G401 (cell line): ENCODE results near the gene GPR63. TPM values are rescaled to one million over a fixed set of nuclear protein-coding genes. Genes with fewer than 3 reads are reported as not detected.

Experiments
- DNase-seq: peaks from one replicate; pipeline ENCODE4 v3.0.0-alpha.2; 2015; ENCODE audit warnings: low spot score
- in situ Hi-C: cut with HindIII; loops from 2 replicates; pipeline ENCODE4 v1.10.0; 2016; ENCODE audit warnings: low sequenced_read_pairs, mixed read lengths
- total RNA-seq: library from RNA; depleted of rRNA; stranded (reverse); fragments of >200 nt; shearing (Covaris generic); gene quantifications from 2 replicates; pipeline ENCODE4 v1.2.3, GENCODE V29; 2014; rRNA removed

Gene GPR63
- total RNA-seq, 1 experiment from 2014 or later: not detected

DNA sequence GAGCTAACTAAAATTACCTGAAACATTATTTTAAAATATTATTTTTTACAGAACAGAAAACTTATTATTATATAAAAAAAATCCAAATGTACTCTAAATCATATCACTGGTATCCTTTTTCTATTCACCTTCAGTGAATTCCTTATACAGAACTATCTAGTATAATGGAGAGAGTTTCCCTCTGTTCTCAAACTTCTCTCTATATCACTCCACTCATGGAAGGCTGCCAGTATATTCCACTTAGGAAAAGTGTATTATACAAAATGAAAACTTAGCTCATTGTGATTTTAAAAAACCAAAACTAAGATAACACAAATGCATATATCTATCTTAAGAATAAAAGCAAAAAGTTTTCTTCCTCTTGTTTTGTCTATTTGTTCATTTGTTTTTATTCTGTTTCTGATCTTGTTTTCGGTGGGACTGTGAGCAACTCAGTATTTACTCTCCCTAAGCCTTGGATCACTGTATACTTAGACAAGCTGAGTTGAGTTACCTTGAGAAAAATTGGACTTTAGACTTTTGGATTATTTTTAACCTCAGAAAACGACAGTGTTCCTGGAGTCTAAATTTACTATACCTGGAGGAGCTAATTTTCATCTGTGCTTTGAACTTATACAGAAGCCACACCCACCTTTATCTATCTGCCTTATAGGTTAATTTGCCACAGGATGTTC, 61.4 kb downstream of the GPR63 start:
- DNase-seq: no peak
- in situ Hi-C loops: no loop called here

DNA sequence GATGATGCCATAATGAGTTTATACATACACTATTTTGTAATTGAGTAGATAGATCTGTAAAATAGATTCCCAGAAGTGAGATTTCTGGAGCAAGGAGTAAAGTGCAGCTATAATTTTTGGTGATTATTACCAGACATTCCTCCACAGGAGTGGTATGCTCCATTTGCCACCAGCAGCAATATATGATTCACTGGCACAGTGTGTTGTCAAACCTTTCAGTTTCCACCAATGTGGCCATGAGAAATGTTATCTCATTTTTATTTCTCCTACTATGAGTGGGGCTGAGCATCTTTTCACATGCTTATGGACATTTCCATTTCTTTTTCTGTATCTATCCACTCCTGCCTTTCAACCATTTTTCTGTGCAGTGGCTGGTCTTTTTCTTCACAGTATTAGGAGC, 70.5 kb downstream of the GPR63 start:
- in situ Hi-C loops: no loop called here
- no peak for DNase-seq

GRCh38 chr6:96762599-96762998, 74.7 kb downstream of the GPR63 start:
- in situ Hi-C loops: no loop called here
- no peak for DNase-seq

GRCh38 chr6:96761794-96762193, 75.5 kb downstream of the GPR63 start:
- DNase-seq: no peak

DNA sequence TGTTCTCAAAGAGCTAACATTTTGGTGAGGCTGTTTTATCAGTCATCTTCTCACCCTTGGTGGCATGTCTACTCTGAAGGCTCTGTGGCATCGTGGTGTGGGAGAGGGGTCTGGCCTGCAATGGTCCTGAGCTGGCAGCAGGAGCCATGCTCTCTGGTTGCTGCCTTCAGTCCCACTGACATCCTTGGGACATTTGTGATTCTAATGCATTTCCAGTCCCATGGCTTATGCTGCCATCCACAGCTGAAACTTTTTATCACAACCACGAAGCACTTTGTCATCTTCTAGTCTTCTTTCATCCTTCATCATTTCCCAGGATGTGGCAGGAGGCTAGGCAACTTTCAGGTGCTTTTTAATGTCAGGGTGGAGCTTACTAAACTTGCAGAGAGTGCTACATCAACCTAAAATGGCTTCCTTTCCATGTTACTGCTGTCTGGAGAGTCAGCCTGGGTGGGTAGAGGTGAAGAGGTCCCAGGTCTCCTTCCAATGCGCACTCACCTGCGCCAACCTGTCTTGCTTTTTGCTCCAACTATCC, 77.1 kb downstream of the GPR63 start:
- no peak for DNase-seq
- in situ Hi-C loops: no loop called here

More at GRCh38 chr6:96761794-96762193, 75.5 kb downstream of the GPR63 start:
- in situ Hi-C loops: no loop called here

DNA sequence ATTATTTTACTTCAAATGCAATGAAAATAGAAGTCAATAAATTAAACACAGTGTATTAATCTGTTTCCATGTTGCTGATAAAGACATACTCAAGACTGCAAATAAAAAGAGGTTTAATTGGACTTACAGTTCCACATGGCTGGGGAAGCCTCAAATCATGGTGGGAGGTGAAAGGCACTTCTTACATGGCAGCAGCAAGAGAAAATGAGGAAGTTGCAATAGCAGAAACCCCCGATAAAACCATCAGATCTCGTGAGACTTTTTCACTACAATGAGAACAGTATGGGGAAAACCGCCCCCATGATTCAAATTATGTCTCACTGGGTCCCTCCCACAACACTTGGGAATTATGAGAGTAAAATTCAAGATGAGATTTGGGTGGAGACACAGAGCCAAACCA, 82.2 kb downstream of the GPR63 start:
- DNase-seq: no peak
- in situ Hi-C loops: no loop called here

- in situ Hi-C loops: no loop called here
- DNase-seq: no peak
These were observed 87.4 kb downstream of the GPR63 start for GRCh38 chr6:96749891-96750290.

Other genes with a start within 250 kb of the GPR63 start
- gene NDUFAF4, start 60.4 kb upstream of the GPR63 start, total RNA-seq: 16.3 and 50.2 TPM in 2 replicates
- not detected in 2 replicates for gene KLHL32, start 87.3 kb upstream of the GPR63 start, total RNA-seq